Kidney epithelial cell (primary cell): ENCODE results near the gene BPIFA3. TPM values are rescaled to one million over a fixed set of nuclear protein-coding genes. Genes with fewer than 3 reads are reported as not detected.
"Not testable (repeated sequence)": the region's sequence is repeated elsewhere in the genome, so short reads cannot be mapped to it uniquely, and the experiment has no call there.

ENCODE experiments used
- DNase-seq: peaks from one replicate; pipeline ENCODE4 v3.0.0-alpha.2; 2010; ENCODE audit warnings: low read depth
- H3K27me3 ChIP-seq: 2 replicates; pipeline ENCODE4 v1.6.0; 2011; ENCODE audit warnings: low read length; ENCODE audit not compliant: control insufficient read depth, insufficient read depth
- H3K36me3 ChIP-seq: 2 replicates; pipeline ENCODE4 v1.5.1; 2011; ENCODE audit warnings: low read length; ENCODE audit not compliant: control insufficient read depth, insufficient read depth
- H3K4me3 ChIP-seq: 2 replicates; pipeline ENCODE4 v1.5.1; 2011; ENCODE audit warnings: low read depth, mild to moderate bottlenecking, control low read depth, low read length
- CTCF ChIP-seq: IDR thresholded peaks from 2 replicates; pipeline ENCODE4 v1.5.1; 2011; ENCODE audit warnings: mild to moderate bottlenecking, moderate library complexity, low read length, control low read depth, inconsistent platforms; ENCODE audit not compliant: insufficient read depth, poor library complexity, severe bottlenecking
- total RNA-seq: library from RNA; depleted of rRNA; stranded (reverse); fragments of >200 nt; gene quantifications from 2 replicates; pipeline ENCODE4 v1.2.3, GENCODE V29; 2015

Gene BPIFA3
- total RNA-seq, 1 donor from 2014 or later, result not detected

- no peaks in the 10 kb centered on the region for H3K27me3 ChIP-seq
- TF ChIP-seq CTCF, result no peak
Observed at GRCh38 chr20:33176101-33176500, 41.1 kb upstream of the BPIFA3 start.

GRCh38 chr20:33177866-33178265 lies 39.3 kb upstream of the BPIFA3 start:
- no peaks in the 10 kb centered on the region for H3K36me3 ChIP-seq
- no peak overlapping the region for H3K4me3 ChIP-seq
- DNase-seq, result no peak
- TF ChIP-seq CTCF, result no peak
- H3K27me3 ChIP-seq, result no peaks in the 10 kb centered on the region

More at GRCh38 chr20:33176101-33176500, 41.1 kb upstream of the BPIFA3 start:
- DNase-seq, result no peak
- Histone ChIP-seq H3K36me3 (no peaks in the 10 kb centered on the region), H3K4me3 (no peak overlapping the region)

GRCh38 chr20:33178726-33179125 lies 38.4 kb upstream of the BPIFA3 start:
- H3K4me3 ChIP-seq, result no peak overlapping the region
- no peaks in the 10 kb centered on the region for H3K36me3 ChIP-seq
- DNase-seq, result no peak
- no peaks in the 10 kb centered on the region for H3K27me3 ChIP-seq
- no peak for TF ChIP-seq CTCF

- no peak for TF ChIP-seq CTCF
- no peak for DNase-seq
- no peaks in the 10 kb centered on the region for H3K27me3 ChIP-seq
- H3K36me3 ChIP-seq, result no peaks in the 10 kb centered on the region
- no peak overlapping the region for H3K4me3 ChIP-seq
Observed at GRCh38 chr20:33180169-33180568, 37.0 kb upstream of the BPIFA3 start.

GRCh38 chr20:33181482-33182093 lies 35.6 kb upstream of the BPIFA3 start:
- Histone ChIP-seq H3K36me3 (no peaks in the 10 kb centered on the region), H3K27me3 (no peaks in the 10 kb centered on the region), H3K4me3 (no peak overlapping the region)
- no peak for DNase-seq
- no peak for TF ChIP-seq CTCF

- no peak for DNase-seq
- TF ChIP-seq CTCF, result no peak
- no peaks in the 10 kb centered on the region for H3K27me3 ChIP-seq
- no peak overlapping the region for H3K4me3 ChIP-seq
- no peaks in the 10 kb centered on the region for H3K36me3 ChIP-seq
Observed at GRCh38 chr20:33183312-33183711, 33.8 kb upstream of the BPIFA3 start.

- not testable (repeated sequence) for H3K4me3 ChIP-seq, DNase-seq, H3K27me3 ChIP-seq, H3K36me3 ChIP-seq
Observed at GRCh38 chr20:33185031-33185590, 32.0 kb upstream of the BPIFA3 start.
